IPS-18a (cell line): ENCODE results near the gene PTPRE.

Experiments used
- H3K27ac ChIP-seq: one replicate; pipeline ENCODE4 v1.5.1; 2013; ENCODE audit warnings: low read length
- H3K27me3 ChIP-seq: one replicate; pipeline ENCODE4 v1.6.1; 2013; ENCODE audit warnings: mild to moderate bottlenecking, low read length; ENCODE audit not compliant: control insufficient read depth, insufficient read depth
- H3K36me3 ChIP-seq: one replicate; pipeline ENCODE4 v1.6.1; 2013; ENCODE audit warnings: low read depth, low read length; ENCODE audit not compliant: control insufficient read depth
- H3K4me1 ChIP-seq: one replicate; pipeline ENCODE4 v1.6.1; 2013; ENCODE audit warnings: low read depth, low read length; ENCODE audit not compliant: control insufficient read depth
- H3K4me3 ChIP-seq: one replicate; pipeline ENCODE4 v1.5.1; 2013; ENCODE audit warnings: low read length
- H3K9ac ChIP-seq: one replicate; pipeline ENCODE4 v1.6.1; 2013; ENCODE audit warnings: mild to moderate bottlenecking, low read length, moderate library complexity
- H3K9me3 ChIP-seq: one replicate; pipeline ENCODE4 v1.6.1; 2013; ENCODE audit warnings: low read depth, low read length; ENCODE audit not compliant: control insufficient read depth

PTPRE gene

GRCh38 chr10:128051548-128051947 lies 144.6 kb downstream of the PTPRE start:
- H3K9me3 ChIP-seq: no peaks in the 10 kb centered on the region
- no peak overlapping the region for H3K27ac ChIP-seq
- H3K9ac ChIP-seq: no peak overlapping the region
- H3K36me3 ChIP-seq: no peaks in the 10 kb centered on the region
- H3K27me3 ChIP-seq: no peaks in the 10 kb centered on the region
- H3K4me1 ChIP-seq: peaks cover 7% of the 10 kb centered on the region
- no peak overlapping the region for H3K4me3 ChIP-seq

GRCh38 chr10:128052696-128053095 lies 145.8 kb downstream of the PTPRE start:
- Histone ChIP-seq H3K27ac (no peak overlapping the region), H3K4me1 (peaks cover 3% of the 10 kb centered on the region), H3K36me3 (no peaks in the 10 kb centered on the region), H3K4me3 (no peak overlapping the region), H3K27me3 (no peaks in the 10 kb centered on the region), H3K9me3 (no peaks in the 10 kb centered on the region), H3K9ac (no peak overlapping the region)

GRCh38 chr10:128053356-128053755 lies 146.5 kb downstream of the PTPRE start:
- H3K4me1 ChIP-seq: no peaks in the 10 kb centered on the region
- no peak overlapping the region for H3K9ac ChIP-seq
- no peak overlapping the region for H3K27ac ChIP-seq
- H3K4me3 ChIP-seq: no peak overlapping the region
- no peaks in the 10 kb centered on the region for H3K36me3 ChIP-seq
- H3K27me3 ChIP-seq: no peaks in the 10 kb centered on the region
- H3K9me3 ChIP-seq: no peaks in the 10 kb centered on the region

GRCh38 chr10:128054163-128054970 lies 147.5 kb downstream of the PTPRE start:
- Histone ChIP-seq H3K9ac (no peak overlapping the region), H3K36me3 (no peaks in the 10 kb centered on the region), H3K4me3 (no peak overlapping the region), H3K4me1 (no peaks in the 10 kb centered on the region), H3K27me3 (no peaks in the 10 kb centered on the region), H3K9me3 (no peaks in the 10 kb centered on the region), H3K27ac (no peak overlapping the region)

- no peaks in the 10 kb centered on the region for H3K36me3 ChIP-seq
- no peak overlapping the region for H3K4me3 ChIP-seq
- H3K27me3 ChIP-seq: no peaks in the 10 kb centered on the region
- no peak overlapping the region for H3K27ac ChIP-seq
- no peak overlapping the region for H3K9ac ChIP-seq
- no peaks in the 10 kb centered on the region for H3K9me3 ChIP-seq
- no peaks in the 10 kb centered on the region for H3K4me1 ChIP-seq
Measured at GRCh38 chr10:128055061-128055868, 148.4 kb downstream of the PTPRE start.

GRCh38 chr10:128056303-128057050 lies 149.6 kb downstream of the PTPRE start:
- Histone ChIP-seq H3K9me3 (no peaks in the 10 kb centered on the region), H3K27me3 (no peaks in the 10 kb centered on the region), H3K9ac (no peak overlapping the region), H3K27ac (no peak overlapping the region), H3K4me1 (no peaks in the 10 kb centered on the region), H3K36me3 (no peaks in the 10 kb centered on the region), H3K4me3 (no peak overlapping the region)

GRCh38 chr10:128058106-128058749 lies 151.3 kb downstream of the PTPRE start:
- H3K36me3 ChIP-seq: no peaks in the 10 kb centered on the region
- peaks cover 14% of the 10 kb centered on the region for H3K4me1 ChIP-seq
- no peak overlapping the region for H3K4me3 ChIP-seq
- no peaks in the 10 kb centered on the region for H3K27me3 ChIP-seq
- no peak overlapping the region for H3K9ac ChIP-seq
- H3K9me3 ChIP-seq: no peaks in the 10 kb centered on the region
- no peak overlapping the region for H3K27ac ChIP-seq

GRCh38 chr10:128058750-128059134 lies 151.8 kb downstream of the PTPRE start:
- Histone ChIP-seq H3K9ac (no peak overlapping the region), H3K36me3 (no peaks in the 10 kb centered on the region), H3K27me3 (no peaks in the 10 kb centered on the region), H3K4me1 (peaks cover 19% of the 10 kb centered on the region), H3K4me3 (no peak overlapping the region), H3K27ac (no peak overlapping the region), H3K9me3 (no peaks in the 10 kb centered on the region)

- Histone ChIP-seq H3K27ac (no peak overlapping the region), H3K9me3 (no peaks in the 10 kb centered on the region), H3K4me3 (no peak overlapping the region), H3K4me1 (peaks cover 22% of the 10 kb centered on the region), H3K27me3 (no peaks in the 10 kb centered on the region), H3K9ac (no peak overlapping the region), H3K36me3 (no peaks in the 10 kb centered on the region)
Measured at GRCh38 chr10:128059266-128059981, 152.5 kb downstream of the PTPRE start.

GRCh38 chr10:128059982-128060293 lies 153.0 kb downstream of the PTPRE start:
- no peaks in the 10 kb centered on the region for H3K36me3 ChIP-seq
- no peak overlapping the region for H3K9ac ChIP-seq
- peaks cover 22% of the 10 kb centered on the region for H3K4me1 ChIP-seq
- H3K27ac ChIP-seq: no peak overlapping the region
- H3K9me3 ChIP-seq: no peaks in the 10 kb centered on the region
- H3K4me3 ChIP-seq: no peak overlapping the region
- no peaks in the 10 kb centered on the region for H3K27me3 ChIP-seq
